GM18505 (cell line): Measurements from ENCODE around the gene FRMD8.

Experiments used
- ATAC-seq: cut with Tn5 transposase; IDR thresholded peaks from one replicate; pipeline ENCODE4 v1.9.1; 2021; ENCODE audit not compliant: unreplicated experiment
- POLR2A ChIP-seq: IDR thresholded peaks from 4 replicates; pipeline ENCODE4 v1.6.1; 2011; ENCODE audit warnings: borderline replicate concordance; ENCODE audit not compliant: insufficient read depth, insufficient read length; ENCODE audit errors: extremely low read depth

FRMD8 gene

GRCh38 chr11:65418431-65418680 lies 31.9 kb downstream of the FRMD8 start:
- no peak for TF ChIP-seq POLR2A
- ATAC-seq = no peak

GRCh38 chr11:65418681-65419459 lies 32.4 kb downstream of the FRMD8 start:
- peak; percentile 35 for ATAC-seq
- peak; percentile 96 for TF ChIP-seq POLR2A

- ATAC-seq = no peak
- no peak for TF ChIP-seq POLR2A
These were observed 33.0 kb downstream of the FRMD8 start for GRCh38 chr11:65419460-65419771.

DNA sequence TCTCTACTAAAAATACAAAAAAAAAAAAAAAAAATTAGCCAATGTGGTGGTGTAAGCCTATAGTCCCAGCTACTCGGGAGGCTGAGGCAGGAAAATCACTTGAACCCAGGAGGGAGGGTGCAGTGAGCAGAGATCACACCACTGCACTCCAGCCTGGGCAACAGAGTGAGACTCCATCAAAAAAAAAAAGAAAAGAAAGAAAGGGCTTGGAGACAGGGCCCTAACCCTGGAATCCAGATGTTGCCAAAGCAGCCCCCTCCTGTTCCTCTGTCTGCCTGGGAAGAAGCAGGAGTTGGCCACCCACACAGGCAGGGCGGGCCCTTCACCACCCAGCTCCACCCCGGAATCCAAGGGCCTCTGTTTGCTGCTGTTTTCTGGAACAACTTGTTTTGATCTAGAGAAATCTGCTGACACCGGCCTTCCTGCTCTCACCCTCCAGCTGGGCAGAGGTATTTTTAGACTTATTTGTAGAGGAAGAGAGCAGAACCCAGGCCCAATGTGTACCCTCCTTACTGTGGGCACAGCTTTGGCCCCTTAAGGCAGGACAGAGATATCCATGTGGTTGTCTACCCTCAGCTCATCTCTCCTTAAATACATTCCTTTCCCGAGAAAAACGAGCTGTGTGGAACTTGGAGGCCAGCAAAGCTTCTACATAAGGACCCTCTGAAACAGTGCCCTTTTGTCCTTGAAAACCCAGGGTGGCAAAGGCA lies 33.5 kb downstream of the FRMD8 start:
- peak; percentile 60 for TF ChIP-seq POLR2A
- no peak for ATAC-seq

DNA sequence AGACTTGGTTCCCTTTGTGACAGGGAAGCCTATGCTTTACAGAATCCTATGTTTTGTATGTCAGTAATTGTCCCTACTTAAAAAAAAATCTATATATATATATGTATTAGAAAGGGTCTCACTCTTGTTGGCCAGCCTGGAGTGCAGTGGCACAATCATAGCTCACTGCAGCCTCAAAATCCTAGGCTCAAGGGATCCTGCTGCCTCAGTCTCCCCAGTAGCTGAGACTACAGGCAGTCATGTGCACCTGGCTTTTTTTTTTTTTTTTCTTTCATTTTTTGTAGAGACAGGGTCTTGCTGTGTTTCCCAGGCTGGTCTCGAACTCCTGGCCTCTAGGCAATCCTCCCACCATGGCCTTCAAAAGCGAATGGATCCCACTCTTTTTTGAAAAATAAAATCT lies 34.1 kb downstream of the FRMD8 start:
- no peak for ATAC-seq
- no peak for TF ChIP-seq POLR2A

DNA sequence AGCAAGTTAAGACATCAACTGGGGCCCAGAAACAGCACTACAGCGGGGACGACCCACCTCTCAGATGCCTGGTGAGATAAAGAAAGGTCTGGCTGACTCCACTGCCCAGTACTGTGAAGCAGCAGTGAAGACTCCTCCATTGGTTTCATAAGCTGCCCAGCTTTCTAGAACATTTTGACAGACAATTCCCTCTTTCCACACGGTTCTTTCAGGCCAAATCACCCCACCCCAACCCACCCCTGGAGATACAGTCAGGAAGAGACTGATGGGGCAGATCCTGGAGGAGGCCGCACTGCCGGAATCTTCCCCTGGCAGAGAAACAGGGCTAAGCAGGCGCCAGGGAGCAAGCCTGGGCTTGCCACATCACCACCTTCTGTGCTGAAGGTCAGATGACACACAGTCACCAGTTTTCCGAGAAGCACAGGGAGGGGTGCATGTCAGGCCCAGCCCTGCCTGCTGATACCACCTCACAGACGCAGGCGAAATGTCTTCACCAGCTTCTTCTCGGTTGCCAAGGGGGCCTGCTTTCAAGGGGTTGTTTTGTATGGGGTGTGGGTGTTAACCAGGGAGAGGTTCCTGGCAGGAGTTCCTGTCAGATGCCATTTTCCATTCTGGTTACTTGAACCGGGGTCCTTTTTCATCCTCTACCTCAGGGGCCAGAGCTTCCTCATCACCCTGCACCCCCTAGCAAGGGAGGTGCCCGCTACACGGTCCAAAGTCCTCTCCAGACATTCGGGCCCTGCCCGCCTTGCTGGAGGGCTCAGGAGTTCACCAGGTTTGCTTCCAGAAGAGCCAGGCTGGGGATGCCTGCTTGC lies 34.7 kb downstream of the FRMD8 start:
- no peak for ATAC-seq

DNA sequence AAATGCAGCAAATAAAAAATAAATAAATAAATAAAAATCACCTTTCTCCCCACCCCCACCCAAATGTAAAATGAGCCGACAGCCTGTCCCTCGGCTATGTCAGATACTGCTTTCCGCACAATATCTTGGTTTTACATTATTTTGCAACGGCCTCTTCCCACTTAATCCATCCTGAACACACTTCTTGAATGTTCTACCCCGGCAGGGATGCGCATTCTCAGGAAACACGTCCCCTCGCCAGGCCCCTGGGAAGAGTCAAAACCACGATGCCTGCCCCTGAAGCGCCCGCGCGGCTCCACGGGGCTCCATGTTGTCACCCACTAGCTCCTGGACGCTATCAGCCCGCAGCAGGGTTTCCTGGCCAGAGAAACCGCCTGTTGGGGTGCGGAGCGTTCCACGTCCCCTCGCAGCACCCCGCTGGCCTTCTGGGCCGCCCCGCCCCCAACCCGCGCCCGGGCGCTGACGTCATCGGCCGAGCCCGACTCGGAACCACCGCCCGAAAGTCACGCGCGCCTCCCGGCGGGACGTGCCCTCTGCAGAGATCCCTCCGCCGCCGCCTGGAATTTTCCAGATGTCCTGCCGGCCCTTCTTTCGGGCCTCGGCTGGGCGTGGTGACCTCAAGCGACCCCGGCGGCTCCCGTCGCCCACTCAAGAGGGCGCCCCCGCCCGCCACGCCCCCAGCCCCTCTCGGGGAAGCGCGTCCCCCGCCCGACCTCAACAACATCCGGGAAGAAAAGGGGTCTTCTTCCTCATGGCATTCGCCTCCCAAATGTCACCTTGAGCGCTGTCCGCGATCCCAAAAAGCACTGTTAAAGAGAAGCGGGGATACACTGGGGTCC lies 35.6 kb downstream of the FRMD8 start:
- ATAC-seq = peak; percentile 22
- TF ChIP-seq POLR2A = peak; percentile 58

More for the DNA sequence above, 34.7 kb downstream of the FRMD8 start:
- peak; percentile 88 for TF ChIP-seq POLR2A

DNA sequence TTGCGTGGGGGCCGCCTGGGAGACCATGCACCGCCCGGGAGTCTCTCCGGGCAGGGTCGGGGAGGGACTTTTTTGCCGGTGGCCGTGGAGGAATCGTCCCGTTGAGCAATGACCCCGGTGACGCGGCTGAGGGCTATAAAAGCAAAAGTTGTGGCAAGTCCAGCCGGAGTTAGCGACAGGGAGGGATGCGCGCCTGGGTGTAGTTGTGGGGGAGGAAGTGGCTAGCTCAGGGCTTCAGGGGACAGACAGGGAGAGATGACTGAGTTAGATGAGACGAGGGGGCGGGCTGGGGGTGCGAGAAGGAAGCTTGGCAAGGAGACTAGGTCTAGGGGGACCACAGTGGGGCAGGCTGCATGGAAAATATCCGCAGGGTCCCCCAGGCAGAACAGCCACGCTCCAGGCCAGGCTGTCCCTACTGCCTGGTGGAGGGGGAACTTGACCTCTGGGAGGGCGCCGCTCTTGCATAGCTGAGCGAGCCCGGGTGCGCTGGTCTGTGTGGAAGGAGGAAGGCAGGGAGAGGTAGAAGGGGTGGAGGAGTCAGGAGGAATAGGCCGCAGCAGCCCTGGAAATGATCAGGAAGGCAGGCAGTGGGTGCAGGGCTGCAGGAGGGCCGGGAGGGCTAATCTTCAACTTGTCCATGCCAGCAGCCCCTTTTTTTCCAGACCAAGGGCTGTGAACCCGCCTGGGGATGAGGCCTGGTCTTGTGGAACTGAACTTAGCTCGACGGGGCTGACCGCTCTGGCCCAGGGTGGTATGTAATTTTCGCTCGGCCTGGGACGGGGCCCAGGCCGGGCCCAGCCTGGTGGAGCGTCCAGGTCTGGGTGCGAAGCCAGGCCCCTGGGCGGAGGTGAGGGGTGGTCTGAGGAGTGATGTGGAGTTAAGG lies 36.4 kb downstream of the FRMD8 start, which contains the start of gene NEAT1:
Gene NEAT1 (plus strand): TSS at position 166 of the 883 bp plus-strand sequence.
- ATAC-seq = no peak

GRCh38 chr11:65423516-65424204 lies 37.2 kb downstream of the FRMD8 start:
- peak; percentile 63 for TF ChIP-seq POLR2A
- ATAC-seq = no peak

More for the DNA sequence above, 36.4 kb downstream of the FRMD8 start, which contains the start of gene NEAT1:
- peak; percentile 100 for TF ChIP-seq POLR2A

DNA sequence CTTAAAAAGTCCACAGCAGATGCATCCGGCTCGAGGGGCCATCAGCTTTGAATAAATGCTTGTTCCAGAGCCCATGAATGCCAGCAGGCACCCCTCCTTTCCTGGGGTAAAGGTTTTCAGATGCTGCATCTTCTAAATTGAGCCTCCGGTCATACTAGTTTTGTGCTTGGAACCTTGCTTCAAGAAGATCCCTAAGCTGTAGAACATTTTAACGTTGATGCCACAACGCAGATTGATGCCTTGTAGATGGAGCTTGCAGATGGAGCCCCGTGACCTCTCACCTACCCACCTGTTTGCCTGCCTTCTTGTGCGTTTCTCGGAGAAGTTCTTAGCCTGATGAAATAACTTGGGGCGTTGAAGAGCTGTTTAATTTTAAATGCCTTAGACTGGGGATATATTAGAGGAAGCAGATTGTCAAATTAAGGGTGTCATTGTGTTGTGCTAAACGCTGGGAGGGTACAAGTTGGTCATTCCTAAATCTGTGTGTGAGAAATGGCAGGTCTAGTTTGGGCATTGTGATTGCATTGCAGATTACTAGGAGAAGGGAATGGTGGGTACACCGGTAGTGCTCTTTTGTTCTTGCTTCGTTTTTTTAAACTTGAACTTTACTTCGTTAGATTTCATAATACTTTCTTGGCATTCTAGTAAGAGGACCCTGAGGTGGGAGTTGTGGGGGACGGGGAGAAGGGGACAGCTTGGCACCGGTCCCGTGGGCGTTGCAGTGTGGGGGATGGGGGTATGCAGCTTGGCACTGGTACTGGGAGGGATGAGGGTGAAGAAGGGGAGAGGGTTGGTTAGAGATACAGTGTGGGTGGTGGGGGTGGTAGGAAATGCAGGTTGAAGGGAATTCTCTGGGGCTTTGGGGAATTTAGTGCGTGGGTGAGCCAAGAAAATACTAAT lies 38.0 kb downstream of the FRMD8 start:
- ATAC-seq = no peak
- TF ChIP-seq POLR2A = no peak

GRCh38 chr11:65425105-65425970 lies 38.9 kb downstream of the FRMD8 start:
- TF ChIP-seq POLR2A = peak; percentile 73
- ATAC-seq = no peak
